Measurements from ENCODE around the gene ISM2. TPM values are rescaled to one million over a fixed set of nuclear protein-coding genes. Genes with fewer than 3 reads are reported as not detected.

The ISM2 gene
- total RNA-seq, 2 donors from 2014 or later: 1.0 TPM; not detected in 1

DNA sequence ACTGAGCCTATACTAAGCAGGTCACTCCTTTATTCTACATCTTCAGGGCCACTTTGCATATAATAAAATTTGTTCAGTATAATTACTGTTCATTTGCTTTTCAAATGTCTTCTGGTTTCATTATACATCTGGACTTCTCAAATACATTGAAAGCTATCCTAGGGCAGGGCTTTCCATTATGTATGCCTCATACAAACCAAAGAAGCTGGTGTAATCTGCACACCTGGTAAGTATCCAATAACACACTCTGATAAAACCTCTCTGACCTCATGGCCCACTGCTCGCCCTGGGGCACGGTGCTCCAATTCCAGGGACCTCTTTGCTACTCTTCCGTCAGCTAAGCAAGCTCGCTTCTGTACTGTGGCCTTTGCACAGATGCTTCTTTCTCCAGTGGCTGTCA, 21.9 kb upstream of the ISM2 start:
- peaks cover 5 to 6% of the 10 kb centered on the region in 2 donors for H3K36me3 Mint-ChIP-seq
- H3K9me3 Mint-ChIP-seq: no peaks in the 10 kb centered on the region
- ATAC-seq: no peak
- no peak for DNase-seq (ENCODE audit: low spot score in 2 of 2)
- H3K27ac Mint-ChIP-seq: peak overlapping the region in 1 of 2 donors; percentile 33

DNA sequence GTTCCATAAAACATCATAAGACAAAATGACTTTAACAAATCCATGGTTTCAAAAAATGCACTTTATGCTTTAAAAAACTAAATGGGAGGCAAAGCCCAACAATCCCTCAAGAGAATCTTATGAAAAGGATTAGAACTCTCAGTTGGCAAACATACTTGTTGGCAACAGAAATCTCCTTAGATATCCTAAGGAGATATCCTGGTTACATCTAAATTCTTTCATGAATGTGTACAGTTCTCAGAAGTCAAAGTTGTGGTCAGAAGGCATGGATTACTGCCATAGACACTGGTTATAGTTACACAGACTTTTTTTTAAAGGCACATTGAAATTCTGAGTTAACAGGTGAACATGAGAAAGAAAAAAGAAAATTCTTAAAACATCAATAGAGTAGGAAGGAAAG, 17.5 kb upstream of the ISM2 start:
- H3K9me3 Mint-ChIP-seq: no peaks in the 10 kb centered on the region
- ATAC-seq (no peak), DNase-seq (ENCODE audit: low spot score in 2 of 2) (no peak)
- peaks cover 13 to 16% of the 10 kb centered on the region in 2 donors for H3K36me3 Mint-ChIP-seq
- no peak overlapping the region for H3K27ac Mint-ChIP-seq

DNA sequence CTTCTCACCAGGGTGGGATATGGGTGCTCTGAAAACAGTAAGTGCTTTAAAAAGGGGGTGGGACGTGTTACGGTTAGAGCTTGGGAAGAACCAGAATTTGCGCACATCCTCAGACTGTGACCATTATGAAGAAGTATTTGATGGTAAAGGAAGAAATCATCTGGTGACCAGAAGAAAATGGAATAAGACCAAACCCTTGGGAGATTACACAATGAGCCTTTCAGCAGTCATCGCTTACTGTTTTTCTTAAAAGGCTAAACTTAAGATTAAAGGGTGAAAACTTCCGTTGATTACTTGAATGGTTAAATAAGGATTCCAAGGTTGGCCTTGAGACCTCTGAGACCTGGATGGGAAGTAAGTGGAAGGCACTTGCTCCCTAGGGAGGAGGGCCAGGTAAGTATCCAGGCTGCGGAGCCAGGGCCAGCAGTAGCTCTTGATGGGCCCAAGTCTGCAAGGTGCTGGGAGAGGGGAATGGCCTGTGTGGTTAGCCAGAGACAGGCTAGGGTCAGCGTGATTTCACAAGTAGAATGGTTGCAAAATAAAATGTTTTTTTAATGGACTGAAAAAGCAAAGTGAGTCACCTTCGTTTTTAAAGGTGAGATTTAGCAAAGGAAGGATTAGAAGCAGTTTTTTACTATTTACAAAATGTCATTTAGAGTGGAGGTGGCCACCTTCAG, 13.0 kb upstream of the ISM2 start:
- ATAC-seq (no peak), DNase-seq (ENCODE audit: low spot score in 2 of 2) (no peak)
- peaks cover 10 to 22% of the 10 kb centered on the region in 2 donors for H3K36me3 Mint-ChIP-seq
- H3K9me3 Mint-ChIP-seq: no peaks in the 10 kb centered on the region
- peak overlapping the region in 1 of 2 donors; percentile 26 for H3K27ac Mint-ChIP-seq

DNA sequence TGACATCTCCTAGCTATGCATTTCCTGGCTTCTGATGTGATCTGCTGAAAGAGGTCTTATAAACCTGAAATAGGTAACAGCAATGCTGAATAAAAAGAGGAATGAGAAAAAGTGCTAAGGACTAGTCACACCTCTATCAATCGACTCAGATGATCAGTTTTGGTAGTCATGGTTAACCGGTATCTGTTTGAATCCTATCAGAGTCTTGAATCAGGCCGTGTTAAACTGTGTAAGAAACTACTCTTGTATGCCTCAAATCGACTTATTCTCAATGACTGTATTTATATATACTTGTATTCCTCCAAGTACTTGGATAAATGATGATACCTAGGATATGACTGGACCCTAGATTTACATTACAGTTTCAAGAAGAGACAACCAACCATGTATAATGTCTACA, 10.8 kb upstream of the ISM2 start:
- DNase-seq (ENCODE audit: low spot score in 2 of 2) (no peak), ATAC-seq (peak in 1 of 2 donors; percentile 66)
- H3K9me3 Mint-ChIP-seq: no peaks in the 10 kb centered on the region
- H3K27ac Mint-ChIP-seq: no peak overlapping the region
- H3K36me3 Mint-ChIP-seq: peaks cover 10 to 29% of the 10 kb centered on the region in 2 donors

DNA sequence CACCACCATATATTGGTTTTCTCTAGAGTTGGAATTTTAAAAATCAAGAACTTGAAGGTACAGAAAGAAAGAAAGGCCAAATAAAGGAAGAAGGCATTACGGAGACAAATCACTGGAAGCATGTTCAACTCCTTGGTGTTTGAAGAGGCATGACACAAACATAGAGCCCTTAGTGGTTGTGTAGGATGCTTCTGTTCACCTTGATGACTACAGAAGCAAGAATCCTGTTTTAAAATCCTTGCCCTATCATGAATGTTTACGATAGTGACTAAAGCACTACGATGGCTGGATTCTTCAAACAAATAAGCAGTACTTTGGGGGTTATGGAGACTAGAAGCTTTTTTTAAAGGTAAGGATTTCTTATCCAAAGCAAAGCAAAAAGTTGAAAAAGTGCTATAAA, 10.3 kb upstream of the ISM2 start:
- H3K36me3 Mint-ChIP-seq: peaks cover 10 to 29% of the 10 kb centered on the region in 2 donors
- H3K27ac Mint-ChIP-seq: no peak overlapping the region

DNA sequence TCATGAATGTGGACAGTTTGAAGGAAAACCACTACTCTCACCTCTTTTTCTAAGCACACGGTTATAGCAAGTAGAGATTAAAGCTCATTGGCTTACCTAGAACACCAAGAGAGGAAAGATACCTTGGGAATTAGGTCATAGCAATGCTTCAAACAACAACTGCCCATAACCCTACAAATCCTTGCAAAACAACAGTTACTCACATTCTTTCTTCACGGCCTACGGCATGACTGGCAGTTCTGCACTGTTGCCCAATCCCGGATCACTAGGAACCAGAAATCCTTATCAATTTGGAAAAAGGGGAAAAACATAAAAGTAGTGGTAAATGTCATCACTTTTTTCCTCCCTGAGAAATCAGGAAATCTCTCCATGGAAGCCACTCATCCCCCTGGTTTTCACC, 9.6 kb upstream of the ISM2 start:
- no peak for ATAC-seq
- peaks cover 10 to 29% of the 10 kb centered on the region in 2 donors for H3K36me3 Mint-ChIP-seq
- no peak for DNase-seq (ENCODE audit: low spot score in 2 of 2)
- no peak overlapping the region for H3K27ac Mint-ChIP-seq
- H3K9me3 Mint-ChIP-seq: peaks cover under 1 to 2% of the 10 kb centered on the region in 2 donors

More for the DNA sequence above, 10.3 kb upstream of the ISM2 start:
- H3K9me3 Mint-ChIP-seq: no peaks in the 10 kb centered on the region
- ATAC-seq: no peak
- no peak for DNase-seq (ENCODE audit: low spot score in 2 of 2)

DNA sequence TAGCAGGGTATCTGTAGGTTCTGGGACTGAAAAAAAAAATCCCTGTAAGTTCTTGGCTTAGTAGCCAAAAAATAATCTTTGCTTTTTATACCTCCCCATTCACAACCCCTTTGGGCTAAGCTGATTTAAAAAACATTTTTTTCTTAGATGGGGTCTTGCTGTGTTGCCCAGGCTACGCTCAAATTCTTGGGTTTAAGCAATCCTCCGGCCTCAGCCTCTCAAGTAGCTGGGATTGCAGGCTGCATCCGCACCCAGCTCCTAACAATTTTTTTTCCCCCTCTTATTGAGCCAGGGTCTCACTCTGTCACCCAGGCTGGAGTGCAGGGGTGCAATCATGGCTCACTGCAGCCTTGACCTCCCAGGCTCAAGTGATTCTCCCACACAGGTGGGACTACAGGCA, 9.1 kb upstream of the ISM2 start:
- peaks cover 3 to 5% of the 10 kb centered on the region in 2 donors for H3K9me3 Mint-ChIP-seq
- no peak for ATAC-seq

DNA sequence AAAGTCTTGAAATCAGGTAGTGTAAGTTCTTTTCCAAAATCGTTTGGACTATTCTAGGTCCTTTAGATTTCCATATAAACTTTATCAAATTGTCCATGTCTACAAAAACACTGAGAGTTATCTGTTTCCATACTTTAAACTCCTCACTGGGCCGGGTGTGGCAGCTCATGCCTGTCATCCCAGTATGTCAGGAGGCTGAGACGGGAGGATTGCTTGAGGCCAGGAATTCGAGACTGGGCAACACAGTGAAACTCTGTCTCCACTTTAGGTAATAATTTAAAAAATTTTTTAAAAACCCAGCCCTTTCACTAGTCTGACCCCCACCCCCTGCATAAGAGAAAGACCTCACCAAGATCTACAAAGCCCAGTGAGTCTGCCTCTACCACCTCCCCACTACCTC, 6.4 kb upstream of the ISM2 start:
- Mint-ChIP-seq H3K27ac (no peak overlapping the region), H3K9me3 (peaks cover 3 to 5% of the 10 kb centered on the region in 2 donors), H3K36me3 (peaks cover 0 to 21% of the 10 kb centered on the region in 2 donors)
- DNase-seq (ENCODE audit: low spot score in 2 of 2) (no peak), ATAC-seq (no peak)

More for the DNA sequence above, 9.1 kb upstream of the ISM2 start:
- no peak for DNase-seq (ENCODE audit: low spot score in 2 of 2)
- no peak overlapping the region for H3K27ac Mint-ChIP-seq
- H3K36me3 Mint-ChIP-seq: peaks cover 10 to 29% of the 10 kb centered on the region in 2 donors

DNA sequence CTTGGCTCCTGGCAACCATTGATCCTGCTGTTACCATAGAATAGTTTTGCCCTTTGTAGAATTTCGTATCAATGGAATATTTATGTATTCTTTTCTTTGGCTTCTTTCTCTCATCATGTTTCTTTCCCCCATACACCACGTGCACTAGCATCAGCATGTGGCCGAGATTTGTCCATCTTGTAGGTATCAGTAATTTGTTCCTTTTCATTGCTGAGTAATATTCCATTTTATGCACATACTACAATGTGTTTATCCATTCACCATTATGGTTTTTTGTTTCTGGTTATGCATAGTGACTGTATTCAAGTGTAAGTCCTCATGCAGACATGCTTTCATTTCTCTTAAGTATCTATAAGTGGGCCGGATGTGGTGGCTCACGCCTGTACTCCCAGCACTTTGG, 4.5 kb upstream of the ISM2 start:
- peaks cover 0 to 11% of the 10 kb centered on the region in 2 donors for H3K36me3 Mint-ChIP-seq
- H3K27ac Mint-ChIP-seq: no peak overlapping the region
- DNase-seq (ENCODE audit: low spot score in 2 of 2) (no peak), ATAC-seq (no peak)
- peaks cover 3 to 5% of the 10 kb centered on the region in 2 donors for H3K9me3 Mint-ChIP-seq

DNA sequence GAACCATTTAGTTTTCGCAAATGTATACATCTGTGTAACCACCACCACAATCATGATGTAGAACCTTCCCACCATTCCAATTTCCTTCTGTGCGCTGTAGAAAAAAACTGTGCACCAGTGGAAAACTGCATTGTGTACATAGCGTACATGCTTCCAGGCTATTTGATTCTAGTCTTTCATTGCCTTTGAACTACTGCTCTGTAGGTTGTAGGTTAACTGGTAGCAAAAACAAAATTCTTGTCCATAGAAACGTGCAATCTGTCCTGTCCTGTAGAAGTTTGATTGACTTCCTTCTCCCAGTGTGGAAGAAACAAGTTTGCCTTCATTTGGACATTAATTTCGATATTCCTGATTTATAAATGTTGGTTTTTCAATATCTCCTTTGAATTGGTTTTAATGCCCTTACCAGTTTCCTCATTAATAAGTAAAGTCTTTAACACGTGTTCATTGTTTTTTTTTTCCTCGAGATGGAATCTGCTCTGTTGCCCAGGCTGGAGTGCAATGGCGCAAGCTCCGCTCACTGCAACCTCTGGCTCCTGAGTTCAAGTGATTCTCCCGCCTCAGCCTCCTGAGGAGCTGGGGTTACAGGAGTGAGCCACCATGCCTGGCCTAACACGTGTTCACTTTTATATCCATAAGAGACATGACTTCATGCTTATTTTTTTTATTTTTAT, 3.6 kb upstream of the ISM2 start:
- no peak for ATAC-seq
- peaks cover 3 to 5% of the 10 kb centered on the region in 2 donors for H3K9me3 Mint-ChIP-seq

DNA sequence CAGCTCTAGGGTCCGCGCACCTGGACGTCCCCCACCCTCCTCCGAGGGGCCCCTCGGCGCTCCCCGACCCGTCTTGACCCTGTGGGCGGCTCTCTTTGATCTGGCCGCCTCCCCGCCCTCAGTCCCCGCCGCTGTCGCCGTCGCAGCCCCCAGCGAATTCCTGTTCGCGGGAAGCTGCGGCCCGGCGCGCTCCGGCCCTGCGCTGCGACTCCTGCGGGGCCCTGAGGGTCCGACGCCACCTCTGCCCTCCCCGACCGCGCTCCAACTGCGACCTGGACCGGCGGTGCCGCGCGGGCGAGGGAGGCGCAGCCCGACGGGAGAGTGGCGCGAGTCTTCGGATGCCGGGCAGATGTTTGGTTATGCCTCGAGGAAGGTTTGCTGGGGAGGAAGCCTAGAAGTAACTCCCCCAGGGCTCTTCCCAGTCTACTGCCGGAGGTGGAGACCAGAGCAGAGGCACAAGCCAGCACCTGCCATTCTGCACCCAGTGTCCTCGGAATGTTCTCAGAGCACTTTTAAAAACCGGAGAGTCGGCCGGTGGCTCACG, 440 bp upstream of the ISM2 start:
- DNase-seq (ENCODE audit: low spot score in 2 of 2) (no peak), ATAC-seq (peak; percentile 3 to 12)
- Mint-ChIP-seq H3K9me3 (peaks cover 3 to 5% of the 10 kb centered on the region in 2 donors), H3K36me3 (no peaks in the 10 kb centered on the region), H3K27ac (no peak overlapping the region)

More for the DNA sequence above, 3.6 kb upstream of the ISM2 start:
- no peak overlapping the region for H3K27ac Mint-ChIP-seq
- DNase-seq (ENCODE audit: low spot score in 2 of 2): no peak
- peaks cover 0 to 7% of the 10 kb centered on the region in 2 donors for H3K36me3 Mint-ChIP-seq

DNA sequence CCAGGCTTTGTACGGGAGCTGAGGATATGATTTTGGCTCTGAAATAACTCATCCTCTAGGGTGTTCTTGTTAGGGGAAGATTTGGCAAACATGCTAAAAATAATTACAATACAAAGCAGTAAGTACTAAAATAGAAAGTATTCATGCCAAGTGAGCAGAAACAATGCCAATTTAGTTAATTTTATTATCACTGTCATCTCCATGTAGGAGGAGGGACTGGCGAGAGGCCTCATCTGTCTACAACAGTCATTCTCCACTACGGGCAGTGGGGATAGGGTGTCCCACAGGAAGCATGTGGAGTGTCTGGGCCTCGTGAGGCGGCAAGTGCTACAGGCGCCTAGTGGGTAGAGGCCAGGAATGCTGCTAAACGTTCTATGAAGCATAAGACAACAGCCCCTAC, 3.3 kb downstream of the ISM2 start:
- Mint-ChIP-seq H3K36me3 (no peaks in the 10 kb centered on the region), H3K9me3 (no peaks in the 10 kb centered on the region), H3K27ac (no peak overlapping the region)
- DNase-seq (ENCODE audit: low spot score in 2 of 2) (no peak), ATAC-seq (no peak)

DNA sequence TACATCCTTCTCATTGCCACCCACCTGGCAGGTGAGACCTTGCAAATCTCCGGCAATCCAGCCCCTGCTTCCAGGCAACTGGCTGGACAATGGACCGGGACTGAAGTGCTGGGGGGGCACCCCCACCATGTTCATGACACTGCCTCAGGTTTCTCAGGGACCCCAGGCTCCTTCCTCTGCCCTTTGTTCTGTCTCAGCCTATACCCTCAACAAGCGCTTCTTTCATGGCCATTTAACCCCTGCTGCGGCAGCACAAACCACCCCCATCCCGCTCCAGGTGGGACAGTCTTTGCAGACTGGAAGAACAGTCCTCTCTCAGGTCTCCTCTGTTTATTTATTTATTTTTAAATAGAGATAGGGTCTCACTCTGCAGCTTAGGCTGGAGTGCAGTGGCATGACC, 7.6 kb downstream of the ISM2 start:
- ATAC-seq: no peak
- Mint-ChIP-seq H3K27ac (no peak overlapping the region), H3K9me3 (no peaks in the 10 kb centered on the region), H3K36me3 (no peaks in the 10 kb centered on the region)
- no peak for DNase-seq (ENCODE audit: low spot score in 2 of 2)

DNA sequence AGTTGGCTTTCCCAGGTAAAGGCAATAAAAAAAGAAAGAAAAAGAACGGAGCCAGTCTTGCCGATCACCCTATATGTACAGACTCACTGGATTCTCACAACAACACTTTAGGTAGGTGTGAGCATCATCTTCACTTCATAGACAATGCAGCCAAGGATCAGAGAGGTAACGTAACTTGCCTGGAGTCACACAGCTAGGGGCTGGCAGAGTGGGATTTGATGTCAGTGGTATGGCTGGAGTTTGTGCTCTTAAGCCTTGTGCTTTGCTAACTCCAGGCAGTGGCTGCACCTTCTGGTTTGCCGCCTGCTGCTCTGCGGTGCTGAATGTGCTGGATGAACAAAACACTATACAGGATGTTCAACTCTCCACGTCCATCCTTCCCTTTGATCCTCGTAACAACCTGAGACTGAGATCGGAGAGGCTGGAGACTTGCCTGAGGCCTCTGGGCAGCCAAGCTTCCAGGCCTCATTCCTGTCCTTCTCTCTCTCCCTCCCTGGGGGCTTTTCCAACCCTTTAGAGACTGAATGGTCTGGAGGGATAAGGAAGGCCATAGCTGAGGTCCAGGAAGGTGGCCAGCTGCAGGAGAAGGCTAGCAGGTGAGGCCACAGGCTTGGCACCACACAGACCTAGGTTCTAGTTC, 8.1 kb downstream of the ISM2 start:
- Mint-ChIP-seq H3K27ac (no peak overlapping the region), H3K9me3 (no peaks in the 10 kb centered on the region), H3K36me3 (no peaks in the 10 kb centered on the region)
- no peak for DNase-seq (ENCODE audit: low spot score in 2 of 2)
- no peak for ATAC-seq

DNA sequence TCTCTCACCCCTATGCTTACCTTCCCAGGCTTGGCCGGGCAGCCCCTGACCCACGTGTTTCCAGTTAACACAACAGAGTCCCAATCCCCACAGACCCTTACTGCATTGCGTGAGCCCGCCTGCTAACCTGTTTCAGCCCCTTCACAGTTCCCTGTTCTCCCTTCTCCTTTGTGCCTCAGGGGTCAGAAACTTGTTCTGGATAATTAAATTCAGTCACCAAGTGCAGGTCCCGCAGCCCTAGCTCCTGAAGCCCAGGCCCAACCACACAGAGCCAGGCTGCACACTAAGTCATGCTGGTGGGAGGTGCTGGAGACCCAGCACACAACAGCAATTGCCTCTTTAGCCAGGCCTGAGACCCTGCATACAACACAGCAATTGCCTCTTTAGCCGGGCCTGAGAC, 9.6 kb downstream of the ISM2 start:
- Mint-ChIP-seq H3K27ac (no peak overlapping the region), H3K9me3 (no peaks in the 10 kb centered on the region), H3K36me3 (no peaks in the 10 kb centered on the region)
- DNase-seq (ENCODE audit: low spot score in 2 of 2): no peak
- no peak for ATAC-seq

DNA sequence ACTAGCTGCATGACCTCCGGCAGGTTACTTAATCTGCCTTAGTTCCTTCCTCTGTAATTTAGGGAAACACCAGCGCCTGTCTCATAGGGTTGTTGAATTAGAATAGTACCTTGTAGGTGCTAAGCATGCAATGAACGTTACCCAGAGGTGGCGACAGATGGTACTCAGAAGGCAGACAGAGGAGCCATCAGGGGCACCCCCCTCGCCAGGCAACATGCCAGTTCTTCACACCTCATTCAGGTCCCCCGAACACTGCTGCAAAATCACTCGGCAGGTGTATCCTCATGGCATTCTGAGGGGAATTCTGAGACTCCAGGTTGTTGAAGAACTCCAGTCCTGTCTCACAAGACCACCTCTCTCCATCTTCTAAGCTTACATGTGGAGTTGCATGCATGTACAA, 10.1 kb downstream of the ISM2 start:
- no peak for DNase-seq (ENCODE audit: low spot score in 2 of 2)
- no peaks in the 10 kb centered on the region for H3K9me3 Mint-ChIP-seq
- H3K36me3 Mint-ChIP-seq: no peaks in the 10 kb centered on the region
- H3K27ac Mint-ChIP-seq: no peak overlapping the region
- ATAC-seq: no peak
